ENCODE results near the gene KLK5. TPM values are rescaled to one million over a fixed set of nuclear protein-coding genes. Genes with fewer than 3 reads are reported as not detected.

KLK5 gene
- total RNA-seq, 1 donor from 2014 or later, result not detected

Other genes starting within 250 kb of the KLK5 start
- 0.09 and 0.17 TPM in 2 replicates for gene SHANK1, start 233.2 kb downstream of the KLK5 start, total RNA-seq
- gene CLEC11A, start 229.7 kb downstream of the KLK5 start, total RNA-seq, result 0.17 and 0.84 TPM in 2 replicates
- gene GPR32, start 182.6 kb downstream of the KLK5 start, total RNA-seq, result not detected in 2 replicates
- gene ACP4, start 162.6 kb downstream of the KLK5 start, total RNA-seq, result not detected in 2 replicates
- gene KLK1, start 129.3 kb downstream of the KLK5 start, total RNA-seq, result not detected in 2 replicates
- not detected in 2 replicates for gene KLK15, start 119.5 kb downstream of the KLK5 start, total RNA-seq
- gene KLK3, start 98.1 kb downstream of the KLK5 start, total RNA-seq, result not detected in 2 replicates
- 0.14 TPM in 1 of 2 replicates, not detected in the other for gene KLK2, start 79.6 kb downstream of the KLK5 start, total RNA-seq
- gene KLK4, start 41.6 kb downstream of the KLK5 start, total RNA-seq, result not detected in 2 replicates
- not detected in 2 replicates for gene KLK6, start 16.6 kb upstream of the KLK5 start, total RNA-seq
- under 0.01 TPM in 1 of 2 replicates, not detected in the other for gene KLK7, start 30.9 kb upstream of the KLK5 start, total RNA-seq
- not detected in 2 replicates for gene KLK8, start 48.6 kb upstream of the KLK5 start, total RNA-seq
- 0.09 and 1.0 TPM in 2 replicates for gene KLK10, start 66.7 kb upstream of the KLK5 start, total RNA-seq
- gene KLK11, start 73.6 kb upstream of the KLK5 start, total RNA-seq, result not detected in 2 replicates
- not detected in 2 replicates for gene KLK12, start 82.0 kb upstream of the KLK5 start, total RNA-seq
- gene KLK13, start 112.1 kb upstream of the KLK5 start, total RNA-seq, result not detected in 2 replicates
- not detected in 2 replicates for gene KLK14, start 129.8 kb upstream of the KLK5 start, total RNA-seq
- 10.0 and 15.8 TPM in 2 replicates for gene CTU1, start 155.4 kb upstream of the KLK5 start, total RNA-seq
- 0.19 TPM in 1 of 2 replicates, not detected in the other for gene SIGLEC9, start 171.9 kb upstream of the KLK5 start, total RNA-seq
- not detected in 2 replicates for gene SIGLEC7, start 189.3 kb upstream of the KLK5 start, total RNA-seq